Measurements from ENCODE around the gene ROBO2.

GRCh38 chr3:77303955-77304699 is 264.2 kb downstream of the ROBO2 start:
- TF ChIP-seq CTCF (IDR thresholded peaks at IDR 0.05): no peak
- no peak for TF ChIP-seq POLR2A (IDR thresholded peaks at IDR 0.05)

Measured in heart left ventricle (tissue), 13 donors.